Germinal center (tissue), 1 donor: Measurements from ENCODE around the gene KIF5B.
"Not testable (repeated sequence)": the region's sequence is repeated elsewhere in the genome, so short reads cannot be mapped to it uniquely, and the experiment has no call there.

ENCODE experiments used
- DNase-seq: peaks from one replicate; pipeline ENCODE4 v3.0.0; 2012; ENCODE audit warnings: mixed read lengths, low spot score

Gene KIF5B

DNA sequence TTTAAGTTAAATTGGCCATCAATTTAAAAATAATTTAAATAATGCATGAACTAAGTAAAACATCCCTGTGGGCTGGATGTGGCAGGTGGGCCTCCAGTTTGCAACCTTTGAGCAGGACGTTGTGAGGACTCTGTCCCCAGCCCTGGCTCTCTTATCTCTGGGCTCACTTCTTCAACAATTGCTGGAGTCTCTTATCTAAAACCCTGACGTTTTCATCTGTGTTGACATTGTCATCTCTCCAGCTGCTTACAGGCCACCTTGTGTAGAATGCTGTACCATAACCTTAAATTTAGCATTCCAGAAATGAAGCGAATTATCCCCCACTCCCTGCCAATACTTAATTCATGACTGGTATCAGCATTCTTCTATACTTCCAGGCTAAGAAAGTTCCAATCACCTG is 3.2 kb upstream of the KIF5B start:
- DNase-seq, result no peak

DNA sequence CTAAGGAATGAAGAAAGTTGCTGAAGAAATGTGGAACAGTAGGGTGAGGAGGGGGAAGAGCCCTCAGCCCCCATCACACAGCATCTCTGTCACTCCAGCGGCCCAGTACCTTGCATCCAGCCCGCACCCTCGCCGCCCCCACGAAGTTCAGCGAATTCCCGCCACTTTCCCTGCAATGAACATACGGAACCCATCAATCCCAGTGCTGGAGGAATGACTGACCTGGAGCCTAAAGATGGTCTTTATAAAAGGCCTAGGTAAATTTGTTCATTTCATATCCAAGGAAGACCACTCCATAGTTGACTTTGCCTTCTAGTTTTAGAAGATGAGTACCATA is 779 bp upstream of the KIF5B start:
- no peak for DNase-seq

DNA sequence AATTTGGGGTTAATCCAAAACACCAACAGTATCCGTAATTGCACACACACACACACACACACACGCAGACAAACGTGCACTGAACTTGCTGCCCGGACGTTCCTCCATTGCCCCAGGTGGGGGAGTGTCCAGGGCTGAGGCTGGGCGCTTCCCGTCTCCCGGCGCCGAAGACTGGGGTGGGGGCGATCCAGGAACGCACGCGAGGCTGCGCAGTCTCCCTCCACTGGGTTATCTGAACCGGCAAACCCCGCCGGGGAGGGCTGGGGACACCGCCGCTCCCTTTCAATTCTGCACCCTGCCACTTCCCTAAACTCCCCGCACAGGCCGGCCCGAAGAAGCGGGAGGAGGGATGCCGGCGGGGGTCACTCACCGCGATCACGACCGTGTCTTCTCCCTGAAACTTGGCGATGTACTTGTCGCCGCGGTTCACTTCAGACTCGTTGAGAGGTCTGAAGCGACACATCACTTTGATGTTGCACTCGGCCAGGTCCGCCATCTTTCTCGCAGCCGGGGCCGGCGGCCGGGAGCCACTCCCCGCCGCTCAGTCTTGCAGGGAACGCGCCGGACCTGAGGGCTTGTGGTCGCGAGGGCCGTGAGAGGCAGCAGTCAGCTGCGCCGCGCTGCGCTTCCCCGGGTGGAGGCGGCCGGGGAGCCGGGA is 618 bp downstream of the KIF5B start:
- DNase-seq, result peak; percentile 77

DNA sequence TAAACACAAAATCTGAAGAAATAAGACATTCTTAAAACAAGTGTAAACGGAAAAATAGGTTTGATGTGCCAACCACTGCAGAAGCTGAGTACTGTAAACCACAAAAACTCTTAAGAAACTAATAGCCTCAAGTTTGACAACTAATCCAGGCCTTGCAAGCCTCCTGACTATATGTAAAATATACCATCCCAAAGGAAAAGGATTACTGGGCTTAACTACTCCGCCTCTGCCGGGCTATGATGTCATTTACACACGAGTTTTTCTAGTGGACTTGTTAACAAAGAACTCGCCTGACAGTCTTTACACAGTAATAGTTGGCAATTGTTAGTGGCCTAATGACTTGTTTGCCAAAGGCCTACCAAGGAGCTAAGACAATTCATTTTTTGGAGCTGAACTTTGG is 2.1 kb downstream of the KIF5B start:
- no peak for DNase-seq

DNA sequence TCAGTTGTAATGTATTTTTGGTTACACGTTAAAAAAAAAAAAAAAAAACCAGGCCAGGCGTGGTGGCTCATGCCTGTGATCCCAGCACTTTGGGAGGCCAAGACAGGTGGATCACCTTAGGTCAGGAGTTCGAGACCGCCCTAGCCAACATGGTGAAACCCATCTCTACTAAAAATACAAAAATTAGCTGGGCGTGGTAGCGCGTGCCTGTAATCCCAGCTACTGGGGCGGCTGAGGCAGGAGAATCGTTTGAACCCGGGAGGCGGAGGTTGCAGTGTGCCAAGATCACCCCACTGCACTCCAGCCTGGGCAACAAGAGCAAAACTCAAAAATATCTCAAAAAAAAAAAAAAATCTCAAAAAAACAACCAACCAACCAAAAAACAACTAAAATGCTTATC is 2.8 kb downstream of the KIF5B start:
- not testable (repeated sequence) for DNase-seq

DNA sequence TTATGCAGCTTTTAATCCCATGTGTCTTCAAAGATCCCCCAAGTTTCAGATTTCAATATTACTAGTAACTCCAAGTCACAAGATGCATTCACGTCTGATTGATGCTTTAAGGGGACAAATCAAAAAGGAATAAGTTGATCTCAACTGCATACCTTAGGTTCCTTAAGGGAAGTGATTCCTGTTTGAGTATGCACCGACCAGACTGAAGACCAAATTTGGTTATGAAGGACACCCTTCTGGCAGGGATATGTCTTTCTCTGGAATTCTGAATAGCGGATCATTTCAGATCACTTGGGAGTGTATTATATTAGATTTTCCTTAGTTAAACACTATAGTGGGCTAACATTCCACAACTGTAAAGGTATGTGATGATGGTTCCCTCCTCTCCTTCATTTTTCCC is 4.3 kb downstream of the KIF5B start:
- no peak for DNase-seq

DNA sequence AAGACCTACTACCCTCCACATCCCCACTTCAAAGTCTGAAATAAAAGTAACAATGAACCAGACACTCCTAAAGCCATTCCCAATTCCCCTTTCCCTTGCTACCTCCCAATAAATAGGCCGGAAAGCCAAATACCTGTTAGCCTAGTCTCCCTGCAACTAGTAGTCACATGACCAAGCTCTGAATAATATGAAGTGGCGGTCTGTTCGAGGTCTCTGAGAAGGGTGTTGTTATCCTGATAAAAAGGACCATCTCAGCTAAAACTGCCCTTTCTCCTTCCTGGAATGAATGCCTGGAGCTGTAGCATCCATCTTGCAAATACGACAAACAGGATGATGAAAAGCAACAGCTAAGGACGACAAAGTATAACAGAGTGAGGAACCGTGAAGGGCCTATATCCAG is 6.0 kb downstream of the KIF5B start:
- no peak for DNase-seq

DNA sequence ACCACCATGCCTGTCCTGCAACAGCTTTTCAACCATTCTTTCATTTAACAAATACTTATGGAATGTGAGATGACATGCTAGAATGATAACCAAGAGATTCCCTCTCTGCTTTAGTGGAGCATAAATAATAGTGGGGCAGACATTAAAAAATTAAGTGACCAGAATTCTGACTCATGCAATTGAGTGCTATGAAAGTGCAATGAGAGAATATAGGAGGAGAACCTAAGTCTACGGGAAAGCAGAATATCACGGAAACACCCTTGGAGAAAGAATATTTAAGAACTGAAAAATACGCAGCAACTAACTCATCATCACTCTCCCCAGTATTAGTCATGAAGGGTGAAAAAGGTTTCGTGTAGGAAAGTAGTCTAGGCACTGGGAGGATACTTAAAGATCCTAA is 7.1 kb downstream of the KIF5B start:
- no peak for DNase-seq

DNA sequence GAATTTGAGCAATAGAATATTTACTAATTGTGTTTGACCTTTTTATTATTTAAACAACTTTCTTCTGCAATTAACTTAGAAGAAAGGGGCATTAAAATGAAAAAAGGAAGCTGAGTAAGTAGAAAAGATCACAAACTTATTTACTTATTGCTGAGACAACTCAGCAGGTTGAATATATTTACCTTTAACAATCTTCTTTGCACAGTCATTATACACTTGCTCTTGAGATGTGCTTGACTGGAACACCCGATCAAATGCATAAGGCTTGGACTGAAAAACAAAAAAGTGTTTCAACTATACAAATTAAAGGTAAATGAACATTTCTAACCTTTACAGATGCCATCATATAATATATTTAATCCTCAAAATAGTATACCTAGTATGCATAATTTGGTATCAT is 7.9 kb downstream of the KIF5B start:
- no peak for DNase-seq

DNA sequence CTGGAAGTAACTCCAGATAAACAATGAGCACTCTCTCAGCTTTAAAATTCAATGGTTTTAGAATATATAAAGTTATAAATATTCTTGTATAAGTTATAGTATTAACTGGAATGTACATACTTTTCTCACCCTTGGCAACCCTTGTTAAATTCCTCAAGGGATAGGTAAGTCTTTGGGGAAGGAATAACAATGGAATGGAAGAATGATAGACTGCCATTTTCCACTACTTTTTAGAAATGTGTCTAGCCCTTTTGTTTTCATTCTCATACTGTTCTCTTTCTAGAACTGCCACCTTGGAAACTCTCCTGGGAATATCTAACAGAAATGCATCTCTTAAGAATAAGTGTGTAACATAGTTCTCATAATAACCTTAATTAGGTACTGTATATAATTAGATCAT is 8.3 kb downstream of the KIF5B start:
- DNase-seq, result no peak

DNA sequence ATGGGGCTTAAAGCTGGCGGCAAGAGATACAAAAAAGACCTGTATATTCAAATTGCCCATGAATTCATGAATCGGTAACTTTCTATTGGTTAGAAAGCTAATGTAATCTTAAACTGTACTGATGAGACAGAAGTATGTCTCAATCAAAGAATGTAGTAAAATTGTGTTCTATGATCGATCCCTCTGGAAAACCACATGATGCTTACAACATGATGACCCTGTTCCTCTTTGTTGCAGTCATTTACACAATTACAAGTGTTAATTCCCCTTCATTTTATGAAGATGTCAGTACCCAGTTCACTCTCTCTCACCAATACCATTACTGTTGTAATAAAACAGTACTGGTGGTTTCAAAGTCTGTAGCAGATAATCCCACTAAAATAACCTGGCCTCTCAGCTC is 10.1 kb downstream of the KIF5B start:
- DNase-seq, result no peak

DNA sequence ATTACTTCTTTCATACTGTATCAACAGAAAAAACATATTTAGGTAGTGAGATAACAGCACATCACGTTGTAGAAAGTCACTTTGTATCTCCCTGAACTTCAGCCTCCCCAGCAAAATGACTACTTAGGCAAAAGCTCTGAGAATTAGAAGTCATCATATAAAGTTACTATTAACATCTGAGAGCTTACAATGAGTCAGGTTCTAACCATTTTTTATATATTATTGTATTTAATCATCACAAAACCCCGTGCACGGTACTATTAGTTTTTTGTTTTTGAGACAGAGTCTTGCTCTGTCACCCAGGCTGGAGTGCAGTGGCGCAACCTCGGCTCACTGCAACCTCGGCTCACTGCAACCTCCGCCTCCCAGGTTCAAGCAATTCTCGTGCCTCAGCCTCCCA is 13.5 kb downstream of the KIF5B start:
- DNase-seq, result not testable (repeated sequence)

DNA sequence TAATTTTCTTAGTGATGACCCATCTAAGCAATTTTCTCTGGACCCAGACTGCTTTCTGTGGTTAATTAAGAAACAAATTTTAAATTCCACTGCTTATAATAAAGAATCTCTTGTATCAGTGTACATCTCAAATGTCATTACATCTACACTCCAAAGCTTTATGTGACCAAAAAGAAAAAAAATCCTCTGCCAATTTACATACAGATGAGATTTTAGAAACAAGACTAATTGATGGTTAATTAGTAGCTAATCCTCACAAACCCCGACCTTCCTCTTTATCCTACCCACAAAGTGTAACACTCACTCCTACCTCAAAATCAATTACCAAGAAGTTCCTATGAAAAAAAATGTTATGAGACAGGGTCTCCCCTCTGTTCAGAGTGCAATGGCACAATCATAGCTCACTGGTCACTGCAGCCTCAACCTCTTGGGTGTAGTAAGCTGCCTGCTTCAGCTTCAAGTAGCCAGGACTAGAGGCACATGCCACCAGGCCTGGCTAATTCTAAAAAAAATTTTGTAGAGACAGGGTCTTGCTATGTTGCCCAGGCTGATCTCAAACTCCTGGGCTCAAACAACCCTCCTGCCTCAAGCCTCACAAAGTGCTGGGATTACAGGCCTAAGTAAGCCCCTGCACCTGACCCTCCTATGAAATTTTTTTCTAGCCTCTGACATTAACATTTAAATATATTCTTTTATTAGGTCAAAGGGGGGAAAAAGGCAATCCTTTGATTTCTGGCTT is 14.8 kb downstream of the KIF5B start:
- no peak for DNase-seq

DNA sequence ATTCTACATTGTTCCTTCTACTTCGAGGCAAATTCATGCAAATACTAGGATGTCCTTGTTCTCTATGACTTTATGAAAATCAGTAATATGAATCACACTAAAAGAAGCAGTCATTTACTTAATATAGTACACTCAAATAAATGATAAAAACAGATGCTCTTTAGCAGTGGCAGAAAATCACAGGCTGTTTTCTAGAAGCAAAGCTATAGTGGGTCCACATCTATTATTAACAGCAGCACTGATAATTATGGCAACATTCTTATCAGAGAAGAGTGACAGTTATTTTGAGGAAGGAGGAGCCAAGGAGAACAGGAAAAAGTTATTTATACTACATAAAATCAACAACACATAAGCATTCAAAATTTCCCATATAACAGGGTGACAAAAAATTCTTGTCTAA is 16.5 kb downstream of the KIF5B start:
- DNase-seq, result no peak

DNA sequence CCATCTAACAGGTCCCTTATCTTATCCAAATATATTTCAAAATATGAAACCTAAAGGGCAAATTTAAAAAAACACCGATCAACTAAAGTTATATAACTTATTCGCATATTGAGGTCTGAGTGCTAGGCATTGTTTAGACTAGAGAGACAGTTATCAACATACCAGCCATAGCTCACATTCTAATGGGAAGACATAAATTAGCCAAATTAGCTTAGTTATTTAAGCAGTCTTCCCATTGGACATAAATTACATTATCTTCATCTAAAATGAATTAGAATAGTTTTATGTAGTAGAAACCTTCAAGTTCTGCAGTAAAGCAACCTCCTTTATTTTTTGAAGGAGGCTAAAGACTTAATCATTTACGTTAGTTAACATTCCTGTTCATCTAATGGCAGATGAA is 17.4 kb downstream of the KIF5B start:
- no peak for DNase-seq

DNA sequence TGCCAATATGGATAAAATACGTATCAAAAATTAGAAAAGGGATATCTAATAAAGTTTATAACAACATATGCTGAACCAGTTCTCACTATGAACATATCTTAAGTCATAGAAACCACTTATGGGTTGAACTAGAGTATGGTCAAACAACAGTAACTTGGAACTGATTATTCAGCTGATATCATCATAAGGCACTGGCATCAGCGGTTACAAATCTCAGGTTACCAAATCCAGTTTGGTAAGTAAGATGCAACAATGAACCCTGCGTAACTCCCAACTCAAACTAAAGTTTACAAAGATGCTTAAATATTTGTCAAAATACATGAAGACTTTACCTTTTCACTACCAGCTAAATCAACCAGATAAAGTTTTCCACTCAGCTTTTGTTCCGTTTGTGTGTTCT is 19.3 kb downstream of the KIF5B start:
- no peak for DNase-seq

DNA sequence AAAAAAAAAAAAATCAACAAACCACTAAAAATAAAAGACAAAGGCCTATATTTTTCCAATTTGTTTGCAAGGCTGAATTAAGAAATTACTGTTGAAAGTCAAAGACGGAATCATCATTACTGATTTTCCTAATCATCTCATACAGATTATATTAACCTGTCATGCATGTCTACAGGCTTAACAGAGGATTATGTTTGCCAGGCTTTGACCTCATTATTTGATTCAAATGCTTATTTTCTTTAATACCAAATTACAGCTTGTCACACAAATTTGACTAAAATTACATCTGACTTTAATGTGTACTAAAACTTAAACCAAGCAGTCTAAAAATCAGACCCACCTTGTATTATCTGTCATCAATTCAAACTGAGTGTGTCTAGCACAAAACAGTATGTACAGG is 21.2 kb downstream of the KIF5B start:
- no peak for DNase-seq

DNA sequence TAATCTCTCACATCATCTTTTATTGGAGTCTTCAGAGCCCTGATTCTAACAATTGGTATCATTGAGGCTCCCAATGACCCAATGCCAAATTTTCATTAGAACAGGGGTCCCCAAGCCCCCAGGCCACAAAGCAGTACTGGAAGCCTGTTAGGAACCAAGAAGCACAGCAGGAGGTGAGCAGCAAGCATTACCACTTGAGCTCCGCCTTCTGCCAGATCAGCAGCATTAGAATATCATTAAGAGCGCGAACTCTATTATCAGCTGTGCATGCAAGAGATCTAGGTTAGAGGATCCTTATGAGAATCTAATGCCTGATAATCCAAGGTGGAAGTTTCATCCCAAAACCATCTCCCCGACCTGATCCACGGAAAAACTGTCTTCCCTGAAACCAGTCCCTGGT is 23.1 kb downstream of the KIF5B start:
- DNase-seq, result no peak

DNA sequence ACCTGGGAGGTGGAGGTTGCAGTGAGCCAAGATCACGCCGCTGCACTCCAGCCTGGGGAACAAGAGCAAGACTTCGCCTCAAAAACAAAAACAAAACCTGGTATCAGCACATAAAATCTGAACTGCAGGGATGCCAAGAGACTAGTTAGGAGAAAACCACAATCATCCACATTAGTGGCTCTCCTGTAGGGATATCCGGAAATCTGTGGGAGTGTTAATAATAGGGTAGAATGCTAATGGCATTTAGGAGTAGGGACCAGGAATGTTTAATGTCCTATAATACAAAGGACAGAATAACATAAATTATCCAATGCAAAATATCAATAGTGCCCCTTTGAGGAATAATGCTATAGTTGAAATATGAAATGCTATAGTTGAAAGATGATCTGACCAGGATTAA is 24.3 kb downstream of the KIF5B start:
- DNase-seq, result no peak

DNA sequence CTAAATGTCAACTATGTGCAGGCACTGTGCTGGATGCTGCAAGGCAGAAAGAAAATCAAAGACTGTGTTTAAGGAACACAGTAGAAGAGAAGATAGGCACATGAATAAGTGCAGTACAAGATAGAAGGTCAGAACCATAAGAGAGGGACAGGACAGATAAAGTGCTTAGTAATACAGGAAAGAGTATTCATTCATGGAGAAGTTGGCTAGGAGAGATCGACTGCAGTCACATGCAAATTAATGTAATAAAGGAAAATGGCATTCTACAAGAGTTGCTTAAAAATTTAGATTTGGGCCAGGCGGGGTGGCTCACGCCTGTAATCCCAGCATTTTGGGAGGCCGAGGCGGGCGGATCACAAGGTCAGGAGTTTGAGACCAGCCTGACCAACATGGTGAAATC is 24.8 kb downstream of the KIF5B start:
- no peak for DNase-seq

DNA sequence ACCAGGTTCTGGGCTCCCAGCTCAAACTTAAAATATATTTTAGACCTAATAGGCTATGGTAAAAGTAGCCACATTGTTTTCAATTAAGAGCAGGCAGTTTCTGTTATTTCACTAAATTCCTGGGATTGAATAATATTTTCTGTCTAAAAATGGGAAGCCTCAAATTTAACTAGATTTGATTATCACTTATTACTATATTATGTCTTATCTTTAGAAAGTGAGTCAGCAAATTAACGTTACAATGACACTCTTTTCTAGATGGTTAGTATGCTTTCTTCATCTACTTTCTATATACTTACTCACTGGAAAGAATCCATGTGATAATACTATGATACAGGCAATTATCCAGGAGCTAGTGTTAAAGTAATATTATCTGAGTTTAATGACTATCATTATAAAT is 27.5 kb downstream of the KIF5B start:
- DNase-seq, result no peak

DNA sequence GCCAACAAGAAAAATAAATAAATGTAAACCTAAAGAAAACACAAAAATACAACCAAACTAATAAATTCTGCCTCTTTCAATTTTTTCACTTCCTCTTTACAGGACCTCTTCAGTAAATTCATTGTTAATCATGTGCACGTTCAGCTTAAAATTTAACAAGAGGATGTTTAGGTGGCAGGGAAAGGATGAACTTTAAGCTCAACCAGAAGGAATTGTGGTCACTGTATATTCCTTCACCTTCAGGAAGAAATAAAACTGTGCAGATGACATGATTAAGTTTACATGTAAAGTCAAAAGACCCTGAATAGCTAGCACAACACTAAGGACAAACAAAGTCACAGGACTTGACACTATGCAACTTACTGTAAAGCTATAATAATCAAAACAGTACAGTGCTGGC is 33.0 kb downstream of the KIF5B start:
- DNase-seq, result no peak

DNA sequence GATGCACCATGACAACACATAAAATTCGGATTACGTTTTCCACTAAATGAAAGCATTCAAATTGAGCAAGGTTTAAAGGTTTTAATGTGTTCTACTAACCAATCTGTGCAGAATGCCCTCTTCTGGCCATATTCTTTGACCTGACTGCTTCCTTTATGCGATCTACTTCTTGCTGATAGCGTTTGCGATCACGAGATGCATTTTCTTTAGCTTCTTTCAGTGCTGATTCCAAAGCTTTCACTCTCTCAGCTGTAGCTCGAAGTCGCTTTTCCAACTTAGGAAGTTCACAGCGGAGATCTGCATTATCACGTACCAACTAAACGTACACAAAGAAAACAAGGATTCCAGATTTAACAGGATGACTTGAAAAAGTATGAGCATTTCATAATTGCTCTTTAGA is 39.2 kb downstream of the KIF5B start:
- DNase-seq, result no peak

DNA sequence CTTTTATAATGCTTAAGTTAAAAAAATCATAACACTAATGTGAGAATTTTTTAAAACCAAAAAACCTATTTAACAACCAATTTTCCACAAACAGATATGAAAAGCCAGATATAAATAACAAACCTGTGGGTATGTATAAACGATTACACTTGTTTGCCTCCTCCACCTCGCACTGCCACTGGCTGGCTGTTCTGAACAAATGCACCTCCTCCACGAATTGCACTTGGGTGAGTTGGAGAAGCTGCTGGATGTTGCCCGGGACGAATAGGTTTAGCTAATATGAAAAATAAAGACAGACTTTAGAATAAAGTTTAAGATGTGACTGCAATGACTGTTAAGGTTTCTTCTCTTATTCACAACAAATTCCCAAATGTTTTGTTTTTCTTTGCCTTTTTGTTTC is 40.8 kb downstream of the KIF5B start:
- DNase-seq, result no peak
